Coronary artery (tissue), 2 donors: ENCODE data around the gene ZEB2.

Experiments used
- DNase-seq: peaks from one replicate; pipeline ENCODE4 v3.0.0-alpha.2; 2017; ENCODE audit warnings: low spot score
- H3K27ac ChIP-seq, 2 donors: fragments of 200-600 bp; sonication (generic); one replicate each; pipeline ENCODE4 v1.5.1; 2016 to 2019
- H3K4me3 ChIP-seq: fragments of 200-600 bp; sonication (generic); 2 replicates; pipeline ENCODE4 v1.5.1; 2016; ENCODE audit warnings: mild to moderate bottlenecking, moderate library complexity
- TF ChIP-seq, protein P1 (sequence below): fragments of 200-600 bp; sonication (generic); IDR thresholded peaks from one replicate; pipeline ENCODE4 v1.5.1; 2019; ENCODE audit warnings: antibody characterized with exemption

Gene ZEB2

DNA sequence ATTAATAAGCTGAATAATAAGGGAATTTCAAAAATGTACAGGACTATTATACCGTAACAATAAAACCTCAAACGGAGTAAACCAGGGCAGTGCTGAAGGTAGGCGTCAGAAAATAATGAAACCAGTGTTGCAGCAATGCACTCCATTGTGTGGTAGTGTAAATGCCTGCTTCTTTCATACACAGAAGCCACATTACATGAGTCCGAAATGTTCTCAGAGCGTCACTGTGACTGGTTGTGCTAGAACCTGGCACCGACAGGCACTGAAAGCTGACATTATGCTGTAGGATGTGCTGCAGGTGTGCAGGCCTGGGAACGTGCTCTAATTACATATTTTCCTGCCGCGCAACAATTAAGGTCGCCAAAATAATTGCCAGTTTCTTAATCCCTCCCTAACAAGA lies 53.3 kb downstream of the ZEB2 start:
- DNase-seq, result no peak
- TF ChIP-seq, protein P1, sequence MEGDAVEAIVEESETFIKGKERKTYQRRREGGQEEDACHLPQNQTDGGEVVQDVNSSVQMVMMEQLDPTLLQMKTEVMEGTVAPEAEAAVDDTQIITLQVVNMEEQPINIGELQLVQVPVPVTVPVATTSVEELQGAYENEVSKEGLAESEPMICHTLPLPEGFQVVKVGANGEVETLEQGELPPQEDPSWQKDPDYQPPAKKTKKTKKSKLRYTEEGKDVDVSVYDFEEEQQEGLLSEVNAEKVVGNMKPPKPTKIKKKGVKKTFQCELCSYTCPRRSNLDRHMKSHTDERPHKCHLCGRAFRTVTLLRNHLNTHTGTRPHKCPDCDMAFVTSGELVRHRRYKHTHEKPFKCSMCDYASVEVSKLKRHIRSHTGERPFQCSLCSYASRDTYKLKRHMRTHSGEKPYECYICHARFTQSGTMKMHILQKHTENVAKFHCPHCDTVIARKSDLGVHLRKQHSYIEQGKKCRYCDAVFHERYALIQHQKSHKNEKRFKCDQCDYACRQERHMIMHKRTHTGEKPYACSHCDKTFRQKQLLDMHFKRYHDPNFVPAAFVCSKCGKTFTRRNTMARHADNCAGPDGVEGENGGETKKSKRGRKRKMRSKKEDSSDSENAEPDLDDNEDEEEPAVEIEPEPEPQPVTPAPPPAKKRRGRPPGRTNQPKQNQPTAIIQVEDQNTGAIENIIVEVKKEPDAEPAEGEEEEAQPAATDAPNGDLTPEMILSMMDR, result no peak
- Histone ChIP-seq H3K4me3 (no peak overlapping the region), H3K27ac (no peak overlapping the region)

DNA sequence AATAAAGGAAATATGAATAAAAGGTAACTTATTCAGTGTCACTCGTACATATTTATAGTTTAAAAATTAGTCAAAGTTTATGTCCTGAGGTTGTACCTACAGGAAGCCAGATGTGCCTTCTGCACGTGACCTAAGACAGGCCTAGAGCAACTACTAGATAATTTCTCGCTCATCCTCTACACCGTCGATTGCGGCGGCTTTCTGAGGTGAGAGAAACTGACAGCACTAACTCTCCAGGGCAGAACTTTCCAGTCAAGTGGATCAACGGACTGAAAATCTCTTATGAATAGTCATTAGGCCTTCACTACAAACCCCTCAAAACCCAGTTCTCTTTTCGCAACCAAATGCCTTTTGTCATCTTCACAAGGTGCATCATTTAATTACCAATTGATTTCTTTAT lies 54.2 kb downstream of the ZEB2 start:
- no peak overlapping the region for H3K27ac ChIP-seq
- H3K4me3 ChIP-seq, result no peak overlapping the region

DNA sequence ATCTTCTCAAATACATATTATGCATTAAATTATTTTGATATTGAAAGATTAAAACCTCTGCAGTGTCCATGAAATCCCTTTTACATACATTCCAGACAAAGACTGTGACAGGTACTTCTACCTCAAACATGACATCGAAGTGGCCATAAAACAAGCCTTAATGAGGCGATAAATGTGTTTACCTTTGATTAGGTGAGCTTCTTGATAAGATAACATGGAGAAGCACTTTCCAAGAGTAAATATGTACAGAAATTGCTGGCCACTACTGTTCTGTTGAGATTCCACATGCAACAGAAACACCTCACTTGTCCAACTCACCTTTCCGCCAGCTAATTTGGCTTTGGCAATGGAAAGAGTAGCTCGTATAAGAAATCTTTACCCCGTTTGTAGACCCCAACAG lies 55.2 kb downstream of the ZEB2 start:
- no peak for DNase-seq
- TF ChIP-seq, protein P1, result no peak
- Histone ChIP-seq H3K4me3 (no peak overlapping the region), H3K27ac (no peak overlapping the region)

More for the DNA sequence above, 54.2 kb downstream of the ZEB2 start:
- TF ChIP-seq, protein P1, result no peak
- no peak for DNase-seq

DNA sequence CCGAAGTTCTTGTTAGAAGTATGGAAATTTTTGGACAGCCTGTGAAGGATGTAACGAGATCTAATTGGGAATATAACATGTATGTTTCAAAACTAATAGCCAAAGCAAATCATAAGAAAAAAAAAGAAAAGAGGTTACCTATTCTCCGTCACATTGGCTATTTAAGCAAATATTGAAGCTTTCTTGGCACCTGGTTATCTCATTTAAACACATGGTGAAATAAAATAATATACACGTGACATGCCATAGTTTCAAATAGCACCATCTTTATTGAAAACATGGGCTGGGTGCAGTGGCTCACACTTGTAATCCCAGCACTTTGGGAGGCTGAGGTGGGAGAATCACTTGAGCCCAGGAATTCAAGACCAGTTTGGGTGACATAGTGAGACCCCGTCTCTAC lies 56.7 kb downstream of the ZEB2 start:
- TF ChIP-seq, protein P1, result no peak
- DNase-seq, result no peak
- H3K4me3 ChIP-seq, result no peak overlapping the region
- H3K27ac ChIP-seq, result peak overlapping the region; percentile 68 to 72

- Histone ChIP-seq H3K4me3 (no peak overlapping the region), H3K27ac (peak overlapping the region; percentile 68 to 72)
- no peak for DNase-seq
- TF ChIP-seq, protein P1, result no peak
Measured at GRCh38 chr2:144462266-144462665, 57.7 kb downstream of the ZEB2 start.

DNA sequence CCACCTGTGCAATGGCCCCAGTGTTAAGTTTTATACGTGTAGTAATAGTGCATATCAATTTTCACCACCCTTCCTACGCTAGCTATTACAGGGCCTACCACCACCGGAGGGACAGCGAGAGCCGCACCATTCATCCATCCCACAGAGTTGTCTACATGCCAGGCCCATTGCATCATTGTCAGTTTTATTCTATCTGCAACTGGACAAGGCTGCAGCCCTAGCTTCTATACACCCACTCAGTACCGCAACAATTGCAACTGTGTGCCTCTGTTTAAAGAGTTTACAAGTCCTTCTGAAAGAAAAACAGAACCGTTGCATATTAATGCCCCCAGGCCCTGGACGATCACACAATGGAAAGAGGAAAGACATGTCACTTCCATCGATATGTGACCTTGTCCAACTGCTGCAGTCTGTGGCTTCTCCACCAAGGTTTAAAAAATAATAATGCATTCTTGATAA lies 58.6 kb downstream of the ZEB2 start:
- DNase-seq, result no peak
- TF ChIP-seq, protein P1, result no peak
- Histone ChIP-seq H3K27ac (peak overlapping the region; percentile 66 to 72), H3K4me3 (peak overlapping the region; percentile 26)

GRCh38 chr2:144460727-144461307 lies 59.1 kb downstream of the ZEB2 start:
- no peak for DNase-seq
- Histone ChIP-seq H3K27ac (peak overlapping the region; percentile 50 to 66), H3K4me3 (peak overlapping the region; percentile 26)
- TF ChIP-seq, protein P1, result no peak
